GM21360 (cell line): ENCODE measurements around the gene ATRNL1.

Source experiments
- ATAC-seq: cut with Tn5 transposase; IDR thresholded peaks from one replicate; pipeline ENCODE4 v1.9.1; 2021; ENCODE audit warnings: mild to moderate bottlenecking, moderate library complexity; ENCODE audit not compliant: unreplicated experiment

ATRNL1 gene, protein sequence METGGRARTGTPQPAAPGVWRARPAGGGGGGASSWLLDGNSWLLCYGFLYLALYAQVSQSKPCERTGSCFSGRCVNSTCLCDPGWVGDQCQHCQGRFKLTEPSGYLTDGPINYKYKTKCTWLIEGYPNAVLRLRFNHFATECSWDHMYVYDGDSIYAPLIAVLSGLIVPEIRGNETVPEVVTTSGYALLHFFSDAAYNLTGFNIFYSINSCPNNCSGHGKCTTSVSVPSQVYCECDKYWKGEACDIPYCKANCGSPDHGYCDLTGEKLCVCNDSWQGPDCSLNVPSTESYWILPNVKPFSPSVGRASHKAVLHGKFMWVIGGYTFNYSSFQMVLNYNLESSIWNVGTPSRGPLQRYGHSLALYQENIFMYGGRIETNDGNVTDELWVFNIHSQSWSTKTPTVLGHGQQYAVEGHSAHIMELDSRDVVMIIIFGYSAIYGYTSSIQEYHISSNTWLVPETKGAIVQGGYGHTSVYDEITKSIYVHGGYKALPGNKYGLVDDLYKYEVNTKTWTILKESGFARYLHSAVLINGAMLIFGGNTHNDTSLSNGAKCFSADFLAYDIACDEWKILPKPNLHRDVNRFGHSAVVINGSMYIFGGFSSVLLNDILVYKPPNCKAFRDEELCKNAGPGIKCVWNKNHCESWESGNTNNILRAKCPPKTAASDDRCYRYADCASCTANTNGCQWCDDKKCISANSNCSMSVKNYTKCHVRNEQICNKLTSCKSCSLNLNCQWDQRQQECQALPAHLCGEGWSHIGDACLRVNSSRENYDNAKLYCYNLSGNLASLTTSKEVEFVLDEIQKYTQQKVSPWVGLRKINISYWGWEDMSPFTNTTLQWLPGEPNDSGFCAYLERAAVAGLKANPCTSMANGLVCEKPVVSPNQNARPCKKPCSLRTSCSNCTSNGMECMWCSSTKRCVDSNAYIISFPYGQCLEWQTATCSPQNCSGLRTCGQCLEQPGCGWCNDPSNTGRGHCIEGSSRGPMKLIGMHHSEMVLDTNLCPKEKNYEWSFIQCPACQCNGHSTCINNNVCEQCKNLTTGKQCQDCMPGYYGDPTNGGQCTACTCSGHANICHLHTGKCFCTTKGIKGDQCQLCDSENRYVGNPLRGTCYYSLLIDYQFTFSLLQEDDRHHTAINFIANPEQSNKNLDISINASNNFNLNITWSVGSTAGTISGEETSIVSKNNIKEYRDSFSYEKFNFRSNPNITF (N-terminal part only)

DNA sequence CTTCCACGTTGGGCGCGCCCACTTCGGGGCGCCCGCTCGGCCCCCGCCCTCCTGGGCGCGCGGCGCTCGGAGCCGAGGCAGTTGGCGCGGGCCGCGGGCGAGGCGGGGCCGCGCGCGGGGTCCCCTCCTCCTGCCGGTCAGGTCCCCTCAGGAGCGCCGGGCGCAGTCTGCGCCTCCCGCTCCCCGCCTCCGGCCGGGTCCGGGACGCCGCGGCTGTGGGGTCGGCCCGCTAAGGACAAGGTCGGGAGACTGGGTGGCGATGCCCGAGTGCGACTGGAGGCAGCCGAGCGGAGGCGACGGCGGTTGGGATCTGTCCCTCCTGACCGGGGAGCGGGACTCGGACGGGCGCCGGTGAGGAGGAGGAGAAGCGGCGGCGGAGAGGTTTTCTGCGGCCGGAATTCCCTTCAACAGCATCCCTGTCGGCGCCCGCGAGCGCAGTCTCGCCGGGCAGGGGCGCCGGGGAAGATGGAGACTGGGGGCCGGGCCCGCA is at the start of gene ATRNL1:
Gene ATRNL1, plus strand, starts transcription at position 80 of the 490 bp plus-strand sequence. Its CDS starts 386 bp downstream, at position 466.
- ATAC-seq: peak; percentile 75

DNA sequence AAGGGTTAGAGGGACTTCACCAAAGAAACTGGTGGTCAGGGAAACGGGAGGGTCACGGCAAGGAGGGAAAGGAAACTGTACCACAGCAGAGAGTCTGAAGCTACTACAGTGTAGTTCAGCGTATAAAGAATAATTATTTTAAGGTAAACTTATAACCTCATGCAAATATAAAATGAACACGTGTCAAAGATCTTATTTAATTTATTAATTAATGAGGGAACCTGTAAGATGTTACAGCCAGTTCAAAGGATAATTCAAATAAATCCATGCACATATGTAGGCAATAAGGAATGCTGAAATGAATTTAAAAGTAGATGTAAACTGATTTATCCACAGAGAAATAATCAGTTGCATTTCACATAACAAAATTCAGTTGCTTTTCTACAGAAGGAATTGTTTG is 49.4 kb upstream of the ATRNL1 start:
- ATAC-seq: no peak

GRCh38 chr10:115044891-115045290 is 48.3 kb upstream of the ATRNL1 start:
- ATAC-seq: no peak

DNA sequence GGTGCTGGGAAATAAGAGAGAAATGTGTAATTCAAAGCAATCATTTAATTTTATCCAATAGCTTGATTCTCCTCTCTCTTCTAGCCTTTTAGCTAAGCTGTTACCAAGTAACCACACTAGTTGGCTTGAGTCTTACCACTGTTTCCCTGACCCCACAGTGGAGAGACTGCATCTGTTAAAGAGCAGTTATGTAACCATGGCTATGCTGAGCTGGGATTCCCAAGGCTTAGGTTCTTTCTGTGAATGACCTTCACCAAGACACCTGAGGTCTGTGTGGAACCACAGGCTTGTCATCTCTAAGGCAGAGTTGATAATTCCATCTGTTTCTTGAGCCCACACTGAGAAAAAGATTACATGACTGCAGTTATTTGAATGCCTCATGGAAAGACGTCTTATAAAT is 47.7 kb upstream of the ATRNL1 start:
- no peak for ATAC-seq

- no peak for ATAC-seq
Observed at GRCh38 chr10:115046686-115047236, 46.4 kb upstream of the ATRNL1 start.

DNA sequence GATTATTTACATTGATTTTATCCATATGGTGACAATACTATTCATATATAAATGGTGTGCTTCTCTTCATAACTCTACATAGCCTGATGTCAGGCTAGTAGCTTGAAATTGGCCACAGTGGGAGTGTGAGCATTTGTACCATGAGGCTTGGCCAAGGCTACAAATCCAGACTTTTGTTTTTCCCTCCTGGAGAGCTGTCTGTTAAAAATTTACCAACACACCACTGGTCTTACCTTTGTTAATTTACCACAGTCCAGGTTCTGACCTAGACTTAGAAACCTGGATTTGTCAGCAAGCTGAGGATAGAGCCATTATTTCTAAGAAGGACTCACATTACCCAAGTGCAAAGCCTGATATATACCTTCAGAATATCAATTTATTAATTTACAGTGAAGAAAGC is 45.5 kb upstream of the ATRNL1 start:
- no peak for ATAC-seq

DNA sequence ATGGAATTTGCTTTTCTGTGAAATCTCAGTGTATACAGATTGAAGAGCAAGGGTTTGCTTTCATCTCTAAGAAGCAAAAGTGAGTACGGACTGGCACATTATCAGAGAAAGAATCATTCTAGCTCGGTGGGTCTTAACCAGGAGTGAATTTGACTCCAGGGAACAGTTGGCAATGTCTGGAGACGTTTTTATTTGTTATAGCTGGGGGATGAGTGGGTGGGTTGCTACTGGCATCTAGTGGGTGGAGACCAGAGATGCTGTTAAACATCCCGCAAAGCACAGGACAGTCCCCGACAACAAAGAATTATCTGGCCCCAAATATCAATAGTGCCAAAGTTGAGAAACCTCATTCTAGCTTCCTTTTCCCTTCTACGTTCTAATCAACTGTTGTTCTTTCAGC is 43.8 kb upstream of the ATRNL1 start:
- ATAC-seq: no peak

DNA sequence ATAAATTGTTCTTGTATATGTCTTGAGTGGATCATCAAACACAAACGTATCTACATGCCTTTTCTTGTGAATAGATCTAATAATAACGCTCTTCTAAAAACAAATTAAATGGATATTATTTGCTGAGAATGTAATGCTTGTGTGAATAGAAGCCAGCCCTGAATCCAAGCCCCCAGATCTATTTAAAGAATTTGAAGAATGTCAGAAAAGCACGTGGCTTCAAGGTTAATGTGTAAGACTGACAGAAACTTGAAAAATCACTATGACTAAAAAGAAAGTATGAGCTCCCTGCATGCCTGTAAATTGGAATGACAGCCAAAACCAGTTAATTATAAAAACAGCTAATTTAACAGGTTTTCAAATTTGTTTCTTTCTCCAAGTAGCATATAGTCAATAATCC is 43.2 kb upstream of the ATRNL1 start:
- ATAC-seq: no peak

- ATAC-seq: no peak
Observed at GRCh38 chr10:115050375-115051010, 42.7 kb upstream of the ATRNL1 start.

- no peak for ATAC-seq
Observed at GRCh38 chr10:115051216-115051615, 41.9 kb upstream of the ATRNL1 start.

DNA sequence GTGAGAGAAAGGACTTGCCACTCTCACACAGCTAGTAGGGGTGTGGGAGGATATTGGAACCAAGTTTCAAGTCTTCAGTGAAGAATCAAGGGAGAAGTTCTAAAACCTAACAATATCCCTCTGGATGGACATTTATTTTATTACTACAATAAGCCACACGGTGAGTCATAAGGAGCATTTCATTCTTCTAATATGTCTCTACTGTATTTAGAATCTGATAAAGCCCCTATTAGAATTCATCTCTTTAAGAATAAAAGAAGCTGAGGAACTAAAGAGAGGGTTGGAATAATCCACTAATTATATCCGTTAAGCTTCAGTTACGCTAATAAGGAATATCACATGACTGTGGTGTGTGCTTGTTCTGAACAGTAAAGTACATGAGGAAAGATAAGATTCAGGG is 40.9 kb upstream of the ATRNL1 start:
- no peak for ATAC-seq

- ATAC-seq: no peak
Observed at GRCh38 chr10:115052728-115053127, 40.4 kb upstream of the ATRNL1 start.

GRCh38 chr10:115056186-115056585 is 37.0 kb upstream of the ATRNL1 start:
- ATAC-seq: no peak

DNA sequence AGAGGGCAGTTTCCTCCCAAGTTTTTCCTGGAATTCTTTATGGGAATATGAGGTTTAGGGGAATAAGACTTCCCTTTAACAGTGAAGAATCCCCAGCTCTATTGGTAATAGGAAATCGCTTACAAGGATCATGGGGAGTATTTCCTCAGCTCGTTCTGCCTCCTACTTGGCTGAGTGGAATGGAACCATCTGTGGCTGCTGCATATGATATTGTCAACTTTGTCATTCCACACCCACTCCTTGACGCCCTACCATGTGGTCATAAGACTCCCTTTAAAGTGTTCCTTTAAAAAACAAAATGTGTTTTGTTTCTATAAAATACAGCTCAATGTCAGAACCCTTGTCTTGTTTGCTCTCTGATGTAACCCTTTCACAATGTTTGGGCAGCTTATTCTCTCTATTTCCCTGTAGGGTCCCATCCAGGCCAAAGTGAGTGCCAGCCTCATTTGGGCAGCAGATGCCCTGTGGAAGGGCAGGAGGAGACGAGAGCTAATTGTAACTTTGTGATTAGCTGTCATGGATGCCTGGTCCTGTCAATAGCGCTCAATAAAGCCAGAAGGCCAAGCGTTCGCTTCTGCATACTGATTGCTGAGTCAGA is 33.8 kb upstream of the ATRNL1 start:
- no peak for ATAC-seq

GRCh38 chr10:115063701-115064658 is 29.2 kb upstream of the ATRNL1 start:
- no peak for ATAC-seq

GRCh38 chr10:115065801-115066200 is 27.4 kb upstream of the ATRNL1 start:
- no peak for ATAC-seq

- no peak for ATAC-seq
Observed at GRCh38 chr10:115066528-115066927, 26.6 kb upstream of the ATRNL1 start.

DNA sequence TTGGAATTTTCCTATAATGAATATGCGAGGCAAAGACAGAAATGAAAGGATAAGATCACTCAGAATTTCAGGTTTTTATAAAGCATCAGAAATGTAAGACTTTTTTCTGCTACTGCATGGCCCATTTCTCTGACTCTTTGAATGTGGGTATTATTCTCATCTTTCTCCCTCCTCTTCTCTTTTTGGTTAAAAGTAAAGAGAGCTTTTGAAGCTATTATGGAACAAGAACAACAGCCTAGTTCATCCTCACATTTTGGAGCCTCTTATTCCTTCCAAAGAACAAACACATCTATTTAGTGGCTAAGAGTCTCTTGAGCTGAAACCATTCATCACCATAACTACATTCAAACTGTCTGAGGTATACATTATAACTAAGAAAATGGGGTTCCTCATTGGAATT is 19.4 kb upstream of the ATRNL1 start:
- ATAC-seq: no peak

DNA sequence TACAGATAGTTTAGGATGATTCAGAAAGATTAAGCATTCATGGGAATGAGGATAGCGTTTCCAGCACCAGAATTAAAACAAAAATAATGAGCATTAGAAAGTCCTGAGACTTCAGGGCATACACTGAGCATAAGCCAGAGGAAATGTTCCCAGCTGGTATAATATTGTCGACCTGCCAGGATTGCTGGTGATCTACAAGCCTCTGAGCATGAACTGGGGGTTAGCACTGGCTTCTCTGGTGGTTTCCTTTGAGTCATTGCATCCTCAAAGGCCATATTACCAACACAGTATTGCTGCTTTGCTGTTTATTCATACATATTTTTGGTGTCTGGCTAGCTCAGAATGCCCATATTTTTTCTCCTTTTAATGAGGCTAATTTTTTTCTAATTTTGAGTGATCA is 10.7 kb upstream of the ATRNL1 start:
- ATAC-seq: no peak
